Astrocyte (in vitro differentiated cells and primary cell): ENCODE measurements around the gene SAPCD2.

Experiments used
- EZH2 ChIP-seq: IDR thresholded peaks from 2 replicates; pipeline ENCODE4 v1.6.1; 2012; ENCODE audit warnings: mild to moderate bottlenecking, low read length, inconsistent platforms; ENCODE audit not compliant: insufficient read depth
- TF ChIP-seq, protein P1 (sequence below): IDR thresholded peaks from 2 replicates; pipeline ENCODE4 v1.5.1; 2011; ENCODE audit warnings: low read depth, mild to moderate bottlenecking, inconsistent platforms, low read length, moderate library complexity; ENCODE audit not compliant: insufficient read depth

DNA sequence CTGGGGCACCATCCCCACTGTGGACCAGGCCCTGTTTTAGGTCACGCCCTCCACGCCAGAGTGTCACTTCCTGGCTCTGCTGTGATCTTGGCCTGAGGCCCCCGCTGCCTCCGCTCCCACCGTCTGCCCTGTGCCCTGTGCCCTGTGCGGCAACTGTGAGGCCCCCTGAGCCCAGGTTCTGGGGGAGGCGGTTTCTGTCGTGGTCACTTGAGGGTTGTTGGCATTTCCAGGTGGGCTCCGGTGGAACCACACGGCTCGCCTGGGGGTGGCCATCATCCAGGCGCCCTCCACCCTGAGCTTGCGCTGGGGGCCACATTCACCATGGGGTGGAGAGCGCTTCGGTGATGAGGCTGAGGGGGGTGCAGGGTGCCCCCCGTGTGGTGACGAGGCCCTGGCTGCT is 37.6 kb upstream of the SAPCD2 start:
- TF ChIP-seq, protein P1, sequence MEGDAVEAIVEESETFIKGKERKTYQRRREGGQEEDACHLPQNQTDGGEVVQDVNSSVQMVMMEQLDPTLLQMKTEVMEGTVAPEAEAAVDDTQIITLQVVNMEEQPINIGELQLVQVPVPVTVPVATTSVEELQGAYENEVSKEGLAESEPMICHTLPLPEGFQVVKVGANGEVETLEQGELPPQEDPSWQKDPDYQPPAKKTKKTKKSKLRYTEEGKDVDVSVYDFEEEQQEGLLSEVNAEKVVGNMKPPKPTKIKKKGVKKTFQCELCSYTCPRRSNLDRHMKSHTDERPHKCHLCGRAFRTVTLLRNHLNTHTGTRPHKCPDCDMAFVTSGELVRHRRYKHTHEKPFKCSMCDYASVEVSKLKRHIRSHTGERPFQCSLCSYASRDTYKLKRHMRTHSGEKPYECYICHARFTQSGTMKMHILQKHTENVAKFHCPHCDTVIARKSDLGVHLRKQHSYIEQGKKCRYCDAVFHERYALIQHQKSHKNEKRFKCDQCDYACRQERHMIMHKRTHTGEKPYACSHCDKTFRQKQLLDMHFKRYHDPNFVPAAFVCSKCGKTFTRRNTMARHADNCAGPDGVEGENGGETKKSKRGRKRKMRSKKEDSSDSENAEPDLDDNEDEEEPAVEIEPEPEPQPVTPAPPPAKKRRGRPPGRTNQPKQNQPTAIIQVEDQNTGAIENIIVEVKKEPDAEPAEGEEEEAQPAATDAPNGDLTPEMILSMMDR, result no peak
- TF ChIP-seq EZH2, result no peak
